Astrocyte of the cerebellum (primary cell): Measurements from ENCODE around the gene SEC24D.
A peak's percentile ranks its signal among the peaks of the same experiment; 100 is the strongest.
"Not testable (repeated sequence)": the region's sequence is repeated elsewhere in the genome, so short reads cannot be mapped to it uniquely, and the experiment has no call there.

Source experiments
- DNase-seq: peaks from one replicate; pipeline ENCODE4 v3.0.0-alpha.2; 2011; ENCODE audit warnings: low read depth
- H3K4me3 ChIP-seq: 2 replicates; pipeline ENCODE4 v1.5.1; 2011; ENCODE audit warnings: mild to moderate bottlenecking, low read depth, low read length, moderate library complexity
- in situ Hi-C: cut with HindIII; loops from 2 replicates; pipeline ENCODE4 v1.10.0; 2017; ENCODE audit warnings: low sequenced_read_pairs
- TF ChIP-seq, protein P1 (sequence below): IDR thresholded peaks from 2 replicates; pipeline ENCODE4 v1.5.1; 2012; ENCODE audit warnings: low read length, low read depth, moderate library complexity, mild to moderate bottlenecking; ENCODE audit errors: missing control alignments

The SEC24D gene

DNA sequence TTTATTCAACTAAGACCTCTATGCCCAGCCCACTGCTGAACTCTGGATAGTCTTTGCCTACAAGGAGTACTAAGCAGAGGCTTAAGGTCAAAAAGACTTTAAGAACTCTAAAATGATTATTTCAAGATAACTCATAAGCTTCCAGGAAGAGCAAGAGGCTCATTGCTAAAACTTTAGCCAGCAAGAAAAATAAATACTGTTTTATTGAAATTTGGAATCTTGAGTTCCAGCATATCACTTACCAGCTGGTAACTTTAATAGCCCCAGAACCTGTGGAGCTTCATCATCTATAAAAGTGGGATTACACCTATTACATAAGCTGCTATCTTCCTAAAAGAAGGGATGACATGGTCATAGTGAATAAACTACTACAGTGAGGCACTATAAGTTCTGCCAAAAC, 47.0 kb downstream of the SEC24D start:
- in situ Hi-C loops: no loop called here
- no peak for DNase-seq
- TF ChIP-seq, protein P1, sequence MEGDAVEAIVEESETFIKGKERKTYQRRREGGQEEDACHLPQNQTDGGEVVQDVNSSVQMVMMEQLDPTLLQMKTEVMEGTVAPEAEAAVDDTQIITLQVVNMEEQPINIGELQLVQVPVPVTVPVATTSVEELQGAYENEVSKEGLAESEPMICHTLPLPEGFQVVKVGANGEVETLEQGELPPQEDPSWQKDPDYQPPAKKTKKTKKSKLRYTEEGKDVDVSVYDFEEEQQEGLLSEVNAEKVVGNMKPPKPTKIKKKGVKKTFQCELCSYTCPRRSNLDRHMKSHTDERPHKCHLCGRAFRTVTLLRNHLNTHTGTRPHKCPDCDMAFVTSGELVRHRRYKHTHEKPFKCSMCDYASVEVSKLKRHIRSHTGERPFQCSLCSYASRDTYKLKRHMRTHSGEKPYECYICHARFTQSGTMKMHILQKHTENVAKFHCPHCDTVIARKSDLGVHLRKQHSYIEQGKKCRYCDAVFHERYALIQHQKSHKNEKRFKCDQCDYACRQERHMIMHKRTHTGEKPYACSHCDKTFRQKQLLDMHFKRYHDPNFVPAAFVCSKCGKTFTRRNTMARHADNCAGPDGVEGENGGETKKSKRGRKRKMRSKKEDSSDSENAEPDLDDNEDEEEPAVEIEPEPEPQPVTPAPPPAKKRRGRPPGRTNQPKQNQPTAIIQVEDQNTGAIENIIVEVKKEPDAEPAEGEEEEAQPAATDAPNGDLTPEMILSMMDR: no peak
- H3K4me3 ChIP-seq: no peak overlapping the region

DNA sequence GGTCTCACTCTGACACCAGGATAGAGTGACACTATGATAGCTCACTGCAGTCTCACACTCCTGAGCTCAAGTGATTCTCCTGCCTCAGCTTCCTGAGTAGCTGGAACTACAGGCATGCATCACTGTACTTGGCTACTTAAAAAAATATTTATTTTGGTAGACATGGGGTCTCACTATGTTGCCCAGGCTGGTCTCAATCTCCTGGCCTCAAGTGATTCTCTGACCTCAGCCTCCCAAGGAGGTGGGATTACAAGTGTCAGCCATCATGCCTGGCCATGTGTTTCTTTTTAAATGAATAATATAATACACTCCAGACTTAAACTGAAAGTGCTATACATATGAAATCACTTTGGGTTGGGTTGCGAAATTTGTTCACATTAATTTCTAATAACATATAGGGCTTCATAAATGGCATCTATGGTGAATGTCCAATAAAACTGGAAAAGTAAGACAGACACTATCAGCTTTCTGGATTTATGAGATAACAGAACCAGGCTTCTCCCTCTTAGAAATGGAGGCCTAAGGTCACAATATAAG, 48.0 kb downstream of the SEC24D start:
- DNase-seq: no peak
- no peak overlapping the region for H3K4me3 ChIP-seq
- TF ChIP-seq, protein P1: no peak
- in situ Hi-C loops: no loop called here

DNA sequence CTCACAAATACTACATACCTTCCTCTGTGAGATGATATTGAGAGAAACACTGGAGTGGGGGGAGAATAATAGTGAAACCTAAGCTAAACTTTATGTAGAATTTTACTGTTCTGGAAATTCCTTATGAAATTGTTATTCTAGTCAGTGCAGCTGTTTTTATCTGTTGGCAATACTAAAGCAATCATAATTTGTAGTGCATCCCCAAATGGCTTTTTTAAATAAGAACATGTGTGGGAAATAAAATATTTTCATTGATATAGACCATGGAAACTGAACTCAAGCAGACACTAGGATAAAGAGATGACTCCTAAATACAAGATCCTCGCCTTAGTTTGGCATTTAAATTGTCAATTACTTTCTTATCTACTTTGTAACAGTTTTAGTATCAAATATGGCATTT, 51.1 kb downstream of the SEC24D start:
- TF ChIP-seq, protein P1: no peak
- DNase-seq: no peak
- no peak overlapping the region for H3K4me3 ChIP-seq
- in situ Hi-C loops: no loop called here

DNA sequence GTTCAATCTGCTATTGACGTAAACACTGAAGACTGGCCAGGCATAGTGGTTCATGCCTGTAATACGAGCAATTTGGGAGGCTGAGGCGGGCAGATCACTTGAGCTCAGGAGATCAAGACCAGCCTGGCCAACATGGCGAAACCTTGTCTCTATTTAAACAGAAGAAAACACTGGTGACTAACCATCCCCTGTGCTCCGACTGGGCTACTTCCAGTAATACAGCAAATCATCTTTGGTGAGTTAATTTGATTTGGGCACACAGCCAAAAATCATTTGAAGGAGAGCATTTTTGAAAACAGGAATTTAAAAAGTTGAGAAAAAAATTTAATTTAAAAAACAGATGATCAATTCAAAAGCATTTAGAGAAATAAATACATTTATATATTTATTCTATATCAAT, 52.0 kb downstream of the SEC24D start:
- TF ChIP-seq, protein P1: no peak
- DNase-seq: peak; percentile 49
- H3K4me3 ChIP-seq: no peak overlapping the region
- in situ Hi-C loops: no loop called here

DNA sequence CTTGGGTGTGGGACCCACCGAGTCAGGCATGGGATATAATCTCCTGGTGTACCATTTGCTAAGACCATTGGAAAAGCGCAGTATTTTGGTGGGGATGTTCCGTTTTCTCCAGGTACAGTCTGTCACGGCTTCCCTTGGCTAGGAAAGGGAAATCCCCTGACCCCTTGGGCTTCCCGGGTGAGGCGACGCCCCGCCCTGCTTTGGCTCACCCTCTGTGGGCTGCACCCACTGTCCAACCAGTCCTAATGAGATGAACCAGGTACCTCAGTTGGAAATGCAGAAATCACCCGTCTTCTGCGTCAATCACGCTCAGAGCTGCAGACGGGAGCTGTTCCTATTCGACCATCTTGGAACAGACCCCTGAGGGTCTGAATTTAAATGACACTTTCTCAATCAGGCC, 53.0 kb downstream of the SEC24D start:
- in situ Hi-C loops, DNase-seq, H3K4me3 ChIP-seq: not testable (repeated sequence)

DNA sequence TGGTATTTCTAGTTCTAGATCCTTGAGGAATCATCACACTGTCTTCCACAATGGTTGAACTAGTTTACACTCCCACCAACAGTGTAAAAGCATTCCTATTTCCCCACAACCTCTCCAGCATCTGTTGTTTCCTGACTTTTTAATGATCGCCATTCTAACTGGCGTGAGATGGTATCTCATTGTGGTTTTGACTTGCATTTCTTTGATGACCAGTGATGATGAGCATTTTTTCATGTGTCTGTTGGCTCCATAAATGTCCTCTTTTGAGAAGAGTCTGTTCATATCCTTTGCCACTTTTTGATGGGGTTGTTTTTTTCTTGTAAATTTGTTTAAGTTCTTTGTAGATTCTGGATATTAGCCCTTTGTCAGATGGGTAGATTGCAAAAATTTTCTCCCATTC, 58.3 kb downstream of the SEC24D start:
- H3K4me3 ChIP-seq, DNase-seq, in situ Hi-C loops: not testable (repeated sequence)

DNA sequence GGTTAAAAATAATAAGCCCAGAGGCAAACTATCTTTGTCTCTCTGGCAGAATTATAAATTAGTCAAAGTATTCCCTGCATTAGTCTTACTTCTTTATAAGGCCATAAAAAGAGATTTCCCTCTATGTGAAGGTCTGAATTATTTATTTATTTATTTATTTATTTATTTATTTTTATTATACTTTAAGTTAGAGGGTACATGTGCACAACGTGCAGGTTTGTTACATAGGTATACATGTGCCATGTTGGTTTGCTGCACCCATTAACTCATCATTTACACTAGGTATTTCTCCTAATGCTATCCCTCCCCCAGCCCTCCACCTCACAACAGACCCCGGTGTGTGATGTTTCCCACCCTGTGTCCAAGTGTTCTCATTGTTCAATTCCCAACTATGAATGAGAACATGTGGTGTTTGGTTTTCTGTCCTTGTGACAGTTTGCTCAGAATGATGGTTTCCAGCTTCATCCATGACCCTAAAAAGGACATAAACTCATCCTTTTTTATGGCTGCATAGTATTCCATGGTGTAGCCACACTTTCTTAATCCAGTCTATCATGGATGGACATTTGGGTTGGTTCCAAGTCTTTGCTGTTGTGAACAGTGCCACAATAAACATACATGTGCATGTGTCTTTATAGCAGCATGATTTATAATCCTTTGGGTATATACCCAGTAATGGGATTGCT, 58.8 kb downstream of the SEC24D start:
- DNase-seq, in situ Hi-C loops, H3K4me3 ChIP-seq: not testable (repeated sequence)

DNA sequence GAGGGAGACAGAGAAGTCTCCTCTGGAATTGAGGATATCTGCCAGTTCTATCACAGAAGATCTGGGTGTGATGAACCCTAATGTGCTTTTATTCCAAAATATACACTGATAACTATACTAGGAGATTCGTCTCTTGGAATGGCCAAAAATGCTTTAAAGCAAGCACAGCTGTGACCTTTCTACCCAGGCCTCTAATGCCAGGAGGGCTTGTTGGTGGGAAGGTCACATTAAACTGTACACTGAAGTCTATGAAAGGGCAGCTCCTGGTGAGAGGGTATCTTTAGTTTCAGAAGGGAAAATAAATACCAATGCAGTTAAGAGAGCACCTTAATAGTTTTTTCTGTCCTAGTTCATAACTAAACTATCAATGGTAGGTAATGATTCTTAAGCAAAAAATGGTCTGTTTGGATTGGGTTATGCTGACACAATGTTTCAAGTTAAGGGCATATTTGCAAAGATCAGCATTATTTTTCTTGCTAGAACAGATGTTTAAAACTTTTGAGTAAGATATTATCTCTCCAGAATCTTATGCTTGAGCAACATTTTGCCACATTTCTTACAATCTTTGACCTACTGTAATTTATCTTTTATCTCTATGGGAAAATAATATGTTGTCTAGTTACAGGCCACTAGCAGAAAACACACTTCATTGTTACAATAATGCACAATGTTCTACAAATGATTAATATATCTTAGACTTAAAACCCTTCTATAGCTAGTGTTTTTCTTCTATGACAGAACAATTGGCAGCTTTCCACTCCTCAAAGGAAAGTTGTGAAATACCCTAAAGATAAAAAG, 59.6 kb downstream of the SEC24D start:
- in situ Hi-C loops: no loop called here

More for the DNA sequence above, 59.6 kb downstream of the SEC24D start:
- TF ChIP-seq, protein P1: no peak
- DNase-seq: no peak
- H3K4me3 ChIP-seq: no peak overlapping the region
